GM21737 (cell line): ENCODE data around the gene SRGN.
A peak's percentile ranks its signal among the peaks of the same experiment; 100 is the strongest.

Experiments
- ATAC-seq: cut with Tn5 transposase; IDR thresholded peaks from one replicate; pipeline ENCODE4 v1.9.1; 2021; ENCODE audit warnings: mild to moderate bottlenecking, moderate library complexity; ENCODE audit not compliant: unreplicated experiment

The SRGN gene

DNA sequence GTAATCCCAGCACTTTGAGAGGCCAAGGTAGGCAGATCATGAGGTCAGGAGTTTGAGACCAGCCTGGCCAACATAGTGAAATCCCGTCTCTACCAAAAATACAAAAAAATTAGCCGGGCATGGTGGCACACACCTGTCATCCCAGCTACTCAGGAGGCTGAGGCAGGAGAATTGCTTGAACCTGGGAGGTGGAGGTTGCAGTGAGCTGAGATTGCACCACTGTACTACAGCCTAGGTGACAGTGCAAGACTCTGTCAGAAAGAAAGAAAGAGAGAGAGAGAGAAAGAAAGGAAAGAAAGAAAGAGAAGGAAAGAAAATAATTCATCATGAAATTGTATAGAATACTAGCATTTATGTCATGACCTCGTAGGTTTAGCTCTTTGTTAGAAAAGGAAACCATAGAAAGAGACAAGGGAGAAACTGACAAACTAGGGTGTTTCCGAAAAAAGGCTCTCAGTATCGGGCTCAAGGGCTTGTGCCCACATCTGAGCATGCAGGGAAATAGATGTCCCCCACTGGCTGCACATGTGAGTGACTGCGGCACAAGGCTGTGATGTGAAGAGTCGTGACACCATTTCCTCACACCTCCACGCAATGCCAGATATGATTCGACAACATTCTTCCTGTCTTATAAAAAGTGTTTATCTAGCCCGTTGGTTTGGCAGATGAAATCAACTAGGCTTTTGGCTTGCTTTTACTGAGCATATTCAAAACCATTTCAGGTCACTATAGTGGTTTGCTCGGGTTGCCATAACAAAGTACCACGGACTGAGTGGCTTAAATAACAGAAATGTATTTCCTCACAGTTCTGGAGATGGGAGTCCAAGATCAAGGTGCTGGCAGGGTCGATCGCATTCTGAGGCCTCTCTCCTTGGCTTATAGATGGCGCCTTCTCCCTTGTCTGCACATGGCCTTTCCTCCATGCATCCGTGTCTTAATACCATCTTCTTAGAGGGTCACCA is 2.0 kb downstream of the SRGN start:
- ATAC-seq, result peak; percentile 37

DNA sequence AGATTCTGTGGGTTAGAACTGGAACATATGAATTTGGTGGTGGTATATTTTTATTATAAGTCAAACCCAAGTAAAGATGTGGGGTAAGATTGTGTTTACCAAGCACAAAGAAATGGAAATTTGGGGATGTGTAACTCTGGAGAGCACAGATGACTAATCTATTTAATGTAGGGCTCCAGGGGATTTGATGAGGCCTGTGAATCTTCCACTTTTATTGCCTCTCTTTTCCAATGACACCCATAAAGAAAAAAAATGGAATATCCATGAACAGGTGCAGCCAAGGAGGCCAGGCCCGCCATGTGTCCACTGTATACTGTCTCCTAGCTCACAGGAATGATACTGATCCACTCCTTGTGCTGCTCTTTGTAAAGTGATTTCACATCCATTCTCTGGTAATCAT is 2.8 kb downstream of the SRGN start:
- ATAC-seq, result no peak

GRCh38 chr10:69091143-69091651 is 3.3 kb downstream of the SRGN start:
- no peak for ATAC-seq

DNA sequence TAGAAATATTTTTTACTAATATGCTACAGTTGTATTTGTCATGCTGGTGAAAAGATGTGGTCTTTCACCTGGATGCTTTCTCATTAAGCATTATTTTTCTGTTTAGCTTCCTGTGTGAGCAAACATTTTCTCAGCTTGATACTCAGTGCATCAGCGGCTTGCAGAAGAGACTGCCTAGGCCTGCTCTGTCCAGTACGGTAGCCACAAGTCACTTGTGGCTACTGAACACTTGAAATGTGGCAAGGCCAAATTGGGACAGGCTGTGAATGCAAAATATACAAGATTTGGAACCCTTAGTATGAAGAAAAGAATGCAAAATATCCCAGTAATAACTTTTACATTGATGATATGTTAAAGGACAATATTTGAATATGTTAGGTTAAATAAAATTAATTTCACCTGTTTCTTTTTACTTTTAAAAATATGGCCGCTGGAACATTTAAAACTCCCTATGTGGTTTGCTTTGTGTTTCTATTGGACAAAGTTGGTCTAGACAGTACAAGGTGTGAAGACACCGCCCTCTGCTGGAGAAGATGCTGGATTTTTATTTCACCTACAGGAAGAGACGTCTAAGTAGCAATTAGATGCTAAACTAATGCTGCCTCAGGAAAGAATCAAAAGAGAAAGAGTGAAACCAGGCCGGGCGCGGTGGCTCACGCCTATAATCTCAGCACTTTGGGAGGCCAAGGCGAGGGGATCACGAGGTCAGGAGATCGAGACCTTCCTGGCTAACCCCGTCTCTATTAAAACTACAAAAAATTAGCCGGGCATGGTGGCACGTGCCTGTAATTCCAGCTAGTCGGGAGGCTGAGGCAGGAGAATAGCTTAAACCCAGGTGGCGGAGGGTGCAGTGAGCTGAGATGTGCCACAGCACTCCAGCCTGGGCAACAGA is 5.3 kb downstream of the SRGN start:
- ATAC-seq, result no peak

DNA sequence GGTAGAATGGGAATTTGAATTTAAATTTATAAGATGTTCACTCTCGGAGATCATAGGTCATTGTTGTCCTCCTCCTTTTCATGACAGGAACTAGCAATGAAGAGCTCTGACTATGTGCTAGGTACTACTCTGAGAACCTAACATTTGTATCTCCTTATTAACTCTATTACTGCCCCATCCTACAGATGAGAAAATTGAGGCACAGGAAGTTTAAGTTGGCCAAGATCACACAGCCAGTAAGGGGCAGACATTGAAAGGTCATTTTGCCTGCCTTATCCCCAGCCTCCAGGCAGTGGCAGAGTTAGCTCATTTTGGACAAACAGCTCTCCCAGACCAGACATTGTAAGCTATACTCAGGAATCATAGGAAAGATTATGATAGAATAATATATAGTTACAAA is 6.0 kb downstream of the SRGN start:
- ATAC-seq, result no peak

DNA sequence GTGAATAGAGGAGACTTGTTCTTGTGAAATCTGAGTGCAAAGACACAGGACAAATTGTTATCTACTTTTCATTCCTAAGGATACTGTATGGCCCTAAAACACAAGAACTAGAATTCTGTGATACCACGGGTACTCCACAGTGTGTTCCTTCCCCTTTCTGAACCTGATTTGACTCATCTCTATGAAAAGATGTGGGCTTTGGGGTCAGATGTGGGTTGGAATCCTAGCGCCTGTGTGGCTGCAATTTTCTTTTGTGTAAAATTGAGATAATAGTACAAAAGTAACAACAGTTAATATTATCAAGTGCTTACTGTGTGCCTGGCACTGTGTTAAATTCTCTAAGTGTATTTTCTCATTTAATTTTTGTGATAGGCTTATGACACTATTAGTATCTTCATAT is 8.1 kb downstream of the SRGN start:
- no peak for ATAC-seq

GRCh38 chr10:69097729-69098128 is 9.8 kb downstream of the SRGN start:
- no peak for ATAC-seq

DNA sequence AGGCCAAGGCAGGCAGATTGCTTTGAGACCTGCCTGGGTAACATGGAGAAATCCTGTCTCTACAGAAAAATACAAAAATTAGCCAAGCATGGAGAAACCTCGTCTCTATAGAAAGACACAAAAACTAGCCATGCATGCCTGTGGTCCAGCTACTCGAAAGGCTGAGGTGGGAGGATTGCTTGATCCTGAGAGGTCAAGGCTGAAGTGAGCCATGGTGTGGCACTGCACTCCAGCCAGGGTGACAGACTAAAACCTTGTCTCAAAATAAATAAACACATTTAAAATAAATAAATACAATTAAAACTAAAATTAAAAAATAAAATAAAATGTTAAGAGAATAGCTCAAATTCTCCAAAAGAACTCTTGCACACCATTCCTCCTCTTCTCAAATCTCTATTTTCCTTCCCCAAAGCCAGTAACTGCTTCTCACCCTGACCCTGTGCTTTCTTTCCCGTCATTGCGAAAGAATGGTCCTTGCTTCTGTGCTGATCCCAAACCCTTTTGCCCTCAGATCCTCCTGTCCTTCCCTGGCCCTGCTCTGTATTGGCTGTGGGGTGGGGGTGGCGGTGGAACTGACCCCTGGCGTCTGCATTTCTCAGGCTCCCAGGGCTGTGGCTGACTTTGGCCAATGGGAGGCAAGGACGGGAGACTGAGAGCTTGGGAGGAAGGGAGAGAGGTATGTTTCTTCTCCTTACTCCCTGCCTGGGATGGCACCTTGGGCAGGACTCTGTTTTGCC is 12.4 kb downstream of the SRGN start:
- ATAC-seq, result no peak

DNA sequence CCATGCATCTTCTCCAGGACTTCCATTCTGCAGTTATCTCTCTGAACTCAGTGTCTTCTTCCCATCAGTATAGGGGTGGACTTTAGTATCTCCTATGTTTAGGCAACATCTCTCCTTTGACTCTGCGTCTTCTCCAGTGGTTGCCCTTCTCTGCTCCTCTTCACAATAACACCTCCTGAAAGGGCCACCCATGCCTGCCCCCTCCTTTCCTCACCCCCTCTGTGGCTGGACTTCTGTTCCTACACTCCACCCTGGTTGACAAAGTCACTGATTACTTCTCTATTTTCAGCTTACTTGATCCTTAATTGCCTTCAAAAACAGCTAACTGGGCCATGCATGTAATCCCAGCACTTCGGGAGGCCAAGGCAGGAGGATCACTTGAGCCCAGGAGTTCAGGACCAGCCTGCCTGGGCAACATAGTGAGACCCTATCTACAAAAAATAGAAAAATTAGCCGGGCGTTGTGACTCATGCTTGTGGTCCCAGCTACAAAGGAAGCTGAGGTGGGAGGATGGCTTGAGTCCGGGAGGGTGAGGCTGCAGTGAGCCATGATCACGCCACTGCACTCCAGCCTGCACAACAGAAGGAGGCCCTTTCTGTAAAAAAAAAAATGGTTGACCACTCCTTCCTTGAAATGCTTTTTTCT is 13.7 kb downstream of the SRGN start:
- no peak for ATAC-seq

- ATAC-seq, result no peak
These were observed 14.5 kb downstream of the SRGN start for GRCh38 chr10:69102440-69102839.

DNA sequence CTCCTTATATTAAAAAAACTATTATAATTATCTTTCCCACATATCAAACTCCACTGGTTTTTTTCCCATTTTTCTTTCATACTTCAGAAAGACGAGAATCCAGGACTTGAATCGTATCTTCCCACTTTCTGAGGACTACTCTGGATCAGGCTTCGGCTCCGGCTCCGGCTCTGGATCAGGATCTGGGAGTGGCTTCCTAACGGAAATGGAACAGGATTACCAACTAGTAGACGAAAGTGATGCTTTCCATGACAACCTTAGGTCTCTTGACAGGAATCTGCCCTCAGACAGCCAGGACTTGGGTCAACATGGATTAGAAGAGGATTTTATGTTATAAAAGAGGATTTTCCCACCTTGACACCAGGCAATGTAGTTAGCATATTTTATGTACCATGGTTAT is 15.9 kb downstream of the SRGN start:
- ATAC-seq, result no peak

- no peak for ATAC-seq
These were observed 17.3 kb downstream of the SRGN start for GRCh38 chr10:69104994-69105790.

DNA sequence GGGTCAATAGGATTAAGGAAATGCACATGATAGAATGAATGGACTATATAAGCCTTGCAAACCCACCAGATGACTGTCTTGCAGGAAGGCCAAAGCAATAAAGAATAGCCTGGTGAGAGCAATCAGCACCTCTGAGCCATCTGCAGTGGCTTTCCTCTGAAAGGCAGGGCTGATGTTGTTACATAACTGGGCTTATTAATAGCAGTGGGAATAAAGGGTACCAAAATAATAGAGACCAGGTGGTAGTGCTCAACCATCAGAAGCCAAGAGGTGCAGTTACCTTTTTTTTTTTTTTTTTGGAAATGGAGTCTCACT is 19.2 kb downstream of the SRGN start:
- ATAC-seq, result no peak

DNA sequence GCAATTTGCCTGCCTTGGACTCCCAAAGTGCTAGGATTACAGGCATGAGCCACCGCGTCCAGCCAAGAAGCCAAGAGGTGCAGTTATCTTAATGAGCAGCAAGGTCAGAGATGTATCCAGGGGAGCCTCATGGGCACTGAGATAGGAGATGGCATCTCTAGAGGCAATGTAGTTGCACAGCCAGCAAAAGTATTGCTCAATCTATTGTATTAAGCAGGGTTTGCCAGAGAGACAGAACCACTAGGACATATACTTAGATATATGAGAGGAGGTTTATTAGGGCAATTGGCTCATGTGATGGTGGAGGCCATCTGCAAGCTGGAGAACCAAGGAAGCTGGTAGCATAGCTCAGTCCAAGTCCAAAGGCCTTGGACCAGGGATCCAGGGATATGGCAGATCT is 19.8 kb downstream of the SRGN start:
- no peak for ATAC-seq

DNA sequence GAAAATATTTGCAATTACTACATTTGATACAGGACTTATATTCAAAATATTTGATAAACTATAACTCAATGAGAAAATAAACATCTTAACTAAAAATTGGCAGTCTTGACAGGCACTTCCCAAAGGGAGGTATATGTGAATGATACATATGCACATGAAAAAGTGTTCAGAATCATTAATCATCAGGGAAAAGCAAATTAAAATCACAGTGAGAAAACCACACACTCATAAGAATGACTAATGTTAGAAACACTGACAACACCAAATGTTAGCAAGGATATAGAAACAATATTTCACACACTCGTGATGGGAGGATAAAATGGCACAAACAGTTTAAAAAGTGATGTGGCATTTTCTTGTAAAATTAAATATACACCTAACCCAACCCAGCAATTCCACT is 32.0 kb downstream of the SRGN start:
- no peak for ATAC-seq

- ATAC-seq, result peak; percentile 28
These were observed 35.4 kb downstream of the SRGN start for GRCh38 chr10:69123306-69123746.

DNA sequence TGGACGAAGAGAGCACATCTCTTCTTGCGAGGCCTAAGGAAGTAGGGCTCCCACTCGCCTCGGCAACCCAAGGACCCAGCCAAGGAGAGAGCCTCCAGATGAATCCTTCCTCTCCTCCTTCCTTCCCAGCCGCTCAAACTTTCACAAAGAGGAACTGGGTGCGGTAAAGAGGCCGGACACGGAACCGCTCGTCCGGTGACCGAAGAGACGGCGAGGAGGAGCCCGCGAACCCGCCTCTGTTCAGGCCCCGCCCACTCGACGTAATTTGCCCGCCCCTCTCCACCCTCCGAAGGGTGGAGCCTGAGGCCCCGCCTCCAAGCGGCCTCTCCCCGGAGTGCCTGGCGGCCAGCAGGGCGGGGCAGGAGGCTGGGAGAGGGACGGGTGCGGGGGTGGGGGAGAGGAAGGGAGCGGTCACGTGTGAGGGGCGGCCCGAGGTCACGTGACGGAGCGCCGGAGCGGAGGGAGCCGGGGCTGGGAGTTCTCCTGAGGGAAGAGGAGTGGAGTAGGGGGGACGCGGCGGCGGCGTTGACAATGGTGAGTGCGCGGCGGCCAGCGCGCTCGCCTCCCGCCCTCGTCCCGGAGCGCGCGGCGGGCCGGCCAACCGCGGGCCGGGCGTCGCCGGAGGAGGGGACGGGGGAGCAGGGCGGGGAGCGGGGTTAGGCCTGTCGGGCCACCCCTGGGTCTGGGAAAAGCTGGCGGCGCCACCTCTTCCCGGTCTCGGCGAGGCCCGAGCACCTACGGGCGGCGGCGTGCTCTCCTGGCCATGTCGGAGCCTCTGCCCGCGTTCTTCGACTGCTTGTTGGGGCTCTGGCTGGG is 36.1 kb downstream of the SRGN start, which contains the start of gene VPS26A:
Gene VPS26A, plus strand, starts transcription at position 432 of the 816 bp plus-strand sequence. Its CDS starts 100 bp downstream, at position 532.
- ATAC-seq, result peak; percentile 90

DNA sequence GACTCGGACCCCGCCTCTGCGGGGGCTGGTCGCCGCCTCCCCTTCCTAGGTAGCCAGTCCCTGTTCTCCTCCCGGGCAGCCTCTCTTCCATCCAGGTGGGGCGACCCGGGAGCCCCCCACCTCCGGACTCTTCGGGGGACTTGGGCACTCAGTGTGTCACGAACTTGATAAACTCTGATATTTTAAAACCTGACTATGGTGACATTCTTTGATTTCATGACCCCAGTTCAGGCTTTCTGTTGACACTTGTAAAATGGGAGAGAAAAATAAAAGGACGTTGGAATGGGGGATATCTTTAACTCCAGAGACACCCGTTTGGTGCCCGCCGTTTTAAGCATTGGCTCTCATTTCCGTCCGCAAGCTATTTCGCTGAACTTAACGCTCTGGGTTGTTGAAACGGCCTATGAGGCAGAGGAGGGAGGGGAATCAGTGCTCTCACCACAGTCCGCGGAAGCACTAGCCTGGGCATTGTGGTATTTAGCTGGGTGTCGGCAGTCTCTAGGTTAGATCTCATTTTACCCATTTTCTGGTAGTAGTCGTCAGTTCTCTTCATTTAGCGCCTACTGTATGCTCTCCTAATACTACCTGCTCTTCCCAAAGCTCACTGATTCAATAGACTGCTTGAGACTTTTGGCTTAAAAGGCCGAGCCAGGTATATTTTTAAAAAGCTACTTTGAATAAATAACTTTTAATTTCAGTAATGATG is 36.8 kb downstream of the SRGN start:
- ATAC-seq, result peak; percentile 19
